NCI-H2107 treated with DMSO at 0.1 percent for 48 hours (cell line): Measurements from ENCODE around the gene SPRED1.

Experiments used
- DNase-seq: peaks from one replicate; lab custom pipeline; 2025; ENCODE audit not compliant: unreplicated experiment; lab: John Stamatoyannopoulos, UW

The SPRED1 gene

DNA sequence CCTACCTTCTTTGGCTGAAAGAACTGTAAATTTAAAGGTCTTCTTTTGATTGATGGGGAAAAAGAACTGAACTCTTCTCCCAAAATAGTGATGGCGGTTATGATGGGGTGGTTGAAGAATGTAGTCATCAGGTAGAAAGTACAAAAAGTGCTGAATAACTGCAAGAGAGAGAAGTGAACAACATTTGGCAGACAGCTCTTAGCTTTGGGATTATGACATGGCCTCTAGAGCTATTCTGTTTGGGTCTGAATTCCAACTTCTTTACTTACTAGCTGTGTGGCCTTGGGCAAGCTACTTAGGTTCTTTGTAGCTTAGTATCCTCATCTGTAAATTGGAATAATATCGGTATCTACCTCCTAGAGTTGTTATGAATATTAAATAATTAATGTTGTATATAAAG lies 91.7 kb downstream of the SPRED1 start:
- no peak for DNase-seq

DNA sequence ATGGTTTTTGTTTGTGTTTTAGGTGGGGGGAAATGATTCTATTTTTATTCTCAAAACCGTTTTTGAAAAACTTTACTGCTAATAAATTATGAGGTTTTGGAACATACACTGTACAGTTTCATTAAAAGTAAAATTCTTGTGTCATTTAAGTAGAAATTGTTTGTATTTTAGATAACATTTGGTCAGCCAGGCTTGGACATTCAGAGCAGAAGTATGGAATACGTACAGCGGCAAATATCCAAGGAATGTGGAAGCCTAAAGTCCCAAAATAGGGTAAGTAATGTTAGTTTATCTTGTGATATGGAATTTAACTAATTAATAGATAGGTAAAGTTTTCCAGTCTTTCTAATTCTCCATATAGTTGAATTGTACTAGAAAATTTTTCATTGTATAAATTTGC lies 96.6 kb downstream of the SPRED1 start:
- DNase-seq = no peak

DNA sequence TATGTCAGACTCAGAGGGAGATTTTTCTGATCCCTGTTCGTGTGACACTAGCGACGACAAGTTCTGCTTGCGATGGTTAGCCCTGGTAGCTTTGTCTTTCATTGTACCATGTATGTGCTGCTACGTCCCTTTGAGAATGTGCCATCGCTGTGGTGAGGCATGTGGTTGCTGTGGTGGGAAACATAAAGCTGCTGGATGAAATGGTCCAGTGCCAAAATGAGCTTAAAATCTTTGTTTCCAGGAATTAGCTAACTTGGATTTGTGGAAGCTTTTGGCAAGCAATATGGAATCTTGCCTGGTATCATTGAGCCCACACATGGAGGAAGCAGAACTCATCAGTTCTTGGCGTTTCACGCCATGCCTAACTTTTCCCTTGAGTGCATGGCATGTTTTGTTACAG lies 98.8 kb downstream of the SPRED1 start:
- DNase-seq = no peak

DNA sequence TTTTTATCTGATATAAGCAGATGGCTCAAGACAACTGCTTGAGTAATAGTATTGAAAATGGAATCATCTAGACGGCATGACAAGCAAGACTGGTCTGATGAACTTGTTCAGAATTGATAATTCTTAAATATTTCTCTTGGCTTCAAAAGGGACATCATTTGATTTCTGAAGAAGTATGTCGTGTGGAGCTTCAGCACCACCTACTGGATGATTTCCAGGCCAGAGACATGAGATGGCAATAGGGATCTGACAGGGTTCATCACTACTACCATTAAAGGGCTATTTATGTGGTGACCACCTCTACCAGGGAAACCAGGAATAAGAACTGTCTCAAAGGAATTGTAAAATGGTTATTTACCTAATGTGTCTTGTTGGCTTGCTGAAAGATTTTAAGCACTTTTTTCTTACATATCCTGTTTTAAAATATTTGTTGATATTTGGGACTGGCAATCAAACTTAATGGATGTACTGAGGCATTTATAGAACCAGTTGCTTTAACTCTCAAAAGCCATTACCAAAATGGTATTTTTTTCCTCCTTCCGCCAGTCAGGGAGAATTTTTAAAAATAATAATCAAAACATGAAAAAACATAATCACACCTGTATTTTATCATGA lies 101.8 kb downstream of the SPRED1 start:
- DNase-seq = no peak

DNA sequence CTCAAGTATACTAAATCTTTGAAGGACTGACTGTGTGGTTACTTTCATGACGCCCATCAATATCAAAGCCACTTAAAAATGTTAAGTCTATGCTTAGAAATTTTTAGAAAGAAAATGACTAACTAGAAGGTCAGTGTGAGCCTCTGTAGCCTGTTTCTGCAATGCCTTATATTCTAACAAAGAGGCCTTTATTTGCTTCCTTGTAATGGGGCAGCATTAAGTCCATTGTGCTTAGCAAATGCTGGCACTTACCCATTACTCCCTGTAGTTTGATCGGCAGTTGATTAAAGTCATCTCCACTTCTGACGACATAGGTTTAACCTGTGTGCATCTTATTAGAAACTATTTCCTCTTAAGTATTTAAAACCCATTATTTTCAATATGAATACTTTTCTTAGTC lies 109.7 kb downstream of the SPRED1 start:
- DNase-seq = no peak

DNA sequence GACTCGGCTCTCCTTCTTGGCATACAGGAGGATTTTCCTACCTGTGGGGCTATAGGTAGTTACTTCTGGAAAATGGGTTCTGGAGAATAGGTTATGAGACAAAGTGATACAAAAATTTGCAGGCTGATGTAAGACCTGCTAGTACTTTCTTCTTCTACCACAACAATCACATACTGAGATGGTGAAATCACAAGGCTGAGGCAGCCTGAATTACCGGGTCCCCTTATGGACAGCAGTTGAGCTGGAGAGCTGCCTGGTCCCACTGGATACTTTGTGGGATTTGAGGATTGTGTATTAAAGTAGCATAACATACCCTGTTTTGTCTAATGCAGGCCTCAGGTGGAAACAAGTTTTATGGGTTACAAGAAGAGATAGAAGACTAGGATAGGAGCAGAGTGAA lies 114.8 kb downstream of the SPRED1 start:
- DNase-seq = no peak

DNA sequence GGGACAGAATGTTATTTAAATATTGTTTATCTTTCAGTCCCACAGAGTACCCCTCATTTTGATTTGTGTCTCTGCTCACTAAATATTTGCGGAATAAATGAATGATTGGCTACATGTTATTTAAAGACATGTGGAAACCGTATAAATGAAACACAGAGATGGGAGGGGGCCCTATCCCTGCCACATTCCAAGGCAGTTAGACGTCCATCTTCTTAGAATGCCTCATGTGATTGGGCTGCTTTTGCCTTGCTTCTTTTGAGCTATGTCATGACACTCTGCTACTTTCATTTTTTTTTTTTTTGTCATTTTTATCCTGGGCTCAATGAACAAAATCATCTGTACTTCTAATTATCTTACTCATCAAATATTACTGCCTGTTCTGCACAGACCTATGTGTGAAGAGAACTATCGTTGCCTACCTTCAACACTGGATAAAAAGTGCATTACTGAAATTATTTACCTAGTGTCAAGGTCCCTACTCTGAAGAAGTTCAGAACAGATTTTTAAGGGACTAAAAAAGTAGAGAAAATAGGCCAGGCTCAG lies 117.4 kb downstream of the SPRED1 start:
- DNase-seq = no peak

DNA sequence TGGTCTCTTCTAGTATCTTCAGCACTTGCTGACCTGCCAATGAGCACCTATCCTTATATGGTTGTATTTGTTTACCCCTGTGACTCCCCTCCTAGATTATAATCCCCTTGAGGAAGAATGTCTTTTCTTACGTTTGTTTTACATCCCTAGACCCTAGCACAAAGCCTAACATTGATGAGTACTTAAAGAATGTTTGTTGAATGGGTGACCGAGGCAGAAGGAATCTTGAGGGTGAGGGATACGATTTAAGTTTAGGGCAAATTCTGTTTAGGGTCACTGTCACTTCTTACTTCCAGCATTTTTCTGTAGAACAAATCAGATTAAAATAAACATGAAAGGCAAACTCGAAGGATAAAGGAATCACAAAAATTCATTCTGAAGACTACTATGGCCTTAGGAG lies 120.4 kb downstream of the SPRED1 start:
- DNase-seq = no peak

DNA sequence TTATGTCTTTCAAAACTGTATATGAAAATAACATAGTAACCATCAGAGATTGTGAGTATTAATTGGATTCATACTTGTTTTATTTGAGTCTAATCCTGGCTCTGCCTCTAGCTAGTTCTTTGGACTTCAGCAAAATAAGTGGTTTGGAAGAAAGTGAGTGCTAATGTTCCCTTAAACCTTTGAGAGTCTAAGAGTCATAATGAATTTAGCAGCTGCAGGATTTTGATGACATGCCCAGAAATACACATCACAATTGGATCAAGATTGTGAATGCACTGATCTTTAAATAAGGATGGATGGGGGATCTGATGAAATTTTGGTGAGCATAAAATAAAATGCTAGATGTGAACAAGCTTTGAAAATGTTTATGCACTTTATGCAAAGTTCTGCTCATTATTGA lies 121.4 kb downstream of the SPRED1 start:
- DNase-seq = no peak

DNA sequence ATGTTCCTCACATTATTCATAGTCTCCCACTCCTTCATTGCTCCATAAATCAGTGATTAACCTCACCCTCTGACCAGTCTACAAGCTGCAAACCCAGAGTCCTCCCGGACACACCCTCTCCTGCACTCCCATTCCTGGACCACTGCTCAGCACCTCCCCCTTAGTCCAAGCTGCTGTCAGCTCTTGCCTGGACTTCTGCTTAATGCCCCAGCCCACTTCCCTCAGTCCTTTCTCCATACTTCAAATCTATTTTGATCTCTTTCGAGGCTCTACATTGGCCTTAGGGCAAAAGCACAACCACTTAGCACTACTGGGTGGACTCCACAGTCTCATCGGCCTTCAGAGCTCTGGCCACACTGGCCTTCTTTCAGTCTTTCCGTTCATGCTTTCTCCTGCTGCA lies 121.9 kb downstream of the SPRED1 start:
- no peak for DNase-seq

DNA sequence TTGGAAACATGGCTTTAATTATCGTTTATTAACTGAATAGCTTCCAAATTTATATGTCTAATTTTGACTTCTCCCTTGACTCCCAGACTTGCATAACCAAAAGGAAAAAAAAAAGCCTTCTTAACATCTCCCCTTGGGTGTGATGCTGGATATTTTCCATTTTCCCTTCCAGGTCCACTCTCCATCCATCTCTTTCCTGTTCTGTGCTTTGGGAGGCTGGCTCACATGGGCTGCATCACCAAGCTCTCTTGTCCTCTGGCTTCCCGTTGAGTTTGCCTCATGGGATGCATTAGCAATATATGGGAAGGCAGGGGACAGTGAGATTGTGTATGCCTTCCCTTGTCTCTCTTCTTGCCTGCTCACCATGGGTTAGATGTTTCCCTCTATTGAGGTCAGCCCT lies 123.4 kb downstream of the SPRED1 start:
- DNase-seq = no peak

DNA sequence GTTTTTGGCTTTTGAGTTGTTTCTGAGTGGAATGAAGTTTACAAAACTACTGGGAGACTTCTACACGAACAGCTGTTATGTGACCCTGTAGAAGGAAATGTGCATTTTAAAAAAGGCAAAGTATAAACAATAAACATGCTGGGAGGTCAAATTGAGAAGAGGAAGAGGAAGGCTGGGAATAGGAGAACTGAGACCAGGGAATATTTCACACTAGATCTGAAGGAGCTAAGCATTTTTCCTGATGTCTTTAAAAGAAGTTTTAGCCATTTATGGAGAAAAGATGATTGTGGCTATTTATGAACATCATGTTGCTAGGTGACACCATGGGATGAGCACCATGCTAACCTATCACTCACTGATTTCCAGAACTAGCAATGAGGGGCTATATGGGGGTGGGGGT lies 125.0 kb downstream of the SPRED1 start:
- DNase-seq = no peak

DNA sequence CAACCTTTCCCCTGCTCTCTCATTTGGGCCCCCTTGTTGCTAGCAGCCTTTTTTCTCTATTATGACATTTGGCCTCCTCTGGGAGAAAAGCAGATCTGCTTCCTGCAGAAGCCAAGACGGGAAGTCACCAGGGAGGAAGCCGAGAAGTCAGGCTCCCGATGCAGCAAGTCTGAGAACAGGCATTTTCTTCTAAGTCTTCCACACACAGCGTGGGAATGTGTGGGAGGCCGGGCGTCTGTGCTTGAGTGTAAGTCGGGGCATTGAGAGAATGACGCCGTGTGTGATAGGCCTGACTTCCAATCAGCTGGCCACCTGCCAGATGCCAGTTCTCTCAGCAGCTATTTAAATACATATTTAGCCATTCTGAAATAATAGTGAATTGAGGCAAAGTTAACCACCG lies 125.5 kb downstream of the SPRED1 start:
- DNase-seq = no peak

DNA sequence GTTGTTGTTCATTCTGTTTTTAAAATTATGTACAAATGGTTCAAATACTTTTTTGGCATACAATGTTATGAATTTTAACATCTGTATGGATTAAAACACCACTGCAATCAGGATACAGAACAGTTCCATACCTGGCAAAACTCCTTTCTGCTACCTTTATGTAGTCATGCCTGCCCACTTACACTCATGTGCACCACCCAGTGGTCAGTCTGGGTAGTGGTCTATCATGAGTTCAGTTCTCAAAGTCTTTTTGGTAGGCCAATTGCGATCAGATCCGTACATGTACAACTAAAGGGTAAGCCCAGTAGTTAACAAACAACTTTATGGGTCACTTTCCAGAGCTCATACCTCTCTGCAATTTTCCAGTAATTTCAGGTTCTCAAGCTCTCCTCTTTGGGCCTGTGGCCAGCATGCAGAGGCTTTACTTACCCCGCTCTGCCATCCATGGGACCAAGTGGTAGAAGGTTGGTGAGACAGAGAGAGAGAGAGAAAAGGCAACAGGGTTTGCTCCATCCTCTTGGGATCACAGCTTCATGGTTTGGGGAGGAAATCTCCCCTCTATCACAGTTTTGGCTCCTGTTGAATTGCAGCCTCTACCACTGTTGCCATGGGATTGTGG lies 137.4 kb downstream of the SPRED1 start:
- DNase-seq = peak; percentile 0

DNA sequence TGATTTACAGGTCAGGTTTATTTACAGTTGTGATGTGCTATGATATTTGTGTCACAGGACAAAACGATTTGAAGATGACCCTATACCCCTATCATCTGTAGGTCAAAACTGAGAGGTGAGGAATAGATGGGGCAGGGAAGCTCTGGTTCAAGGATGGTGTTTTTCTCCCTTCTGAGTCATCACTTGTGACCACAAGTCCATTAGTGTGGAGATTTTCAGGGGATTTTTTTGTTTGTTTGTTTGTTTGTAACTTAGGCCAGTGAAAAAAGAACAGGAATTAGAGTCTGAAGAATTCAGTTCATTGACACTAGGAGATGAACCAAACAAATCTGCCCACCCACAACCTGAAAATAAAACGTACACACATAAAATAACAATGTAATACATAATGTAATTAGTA lies 138.6 kb downstream of the SPRED1 start:
- no peak for DNase-seq

DNA sequence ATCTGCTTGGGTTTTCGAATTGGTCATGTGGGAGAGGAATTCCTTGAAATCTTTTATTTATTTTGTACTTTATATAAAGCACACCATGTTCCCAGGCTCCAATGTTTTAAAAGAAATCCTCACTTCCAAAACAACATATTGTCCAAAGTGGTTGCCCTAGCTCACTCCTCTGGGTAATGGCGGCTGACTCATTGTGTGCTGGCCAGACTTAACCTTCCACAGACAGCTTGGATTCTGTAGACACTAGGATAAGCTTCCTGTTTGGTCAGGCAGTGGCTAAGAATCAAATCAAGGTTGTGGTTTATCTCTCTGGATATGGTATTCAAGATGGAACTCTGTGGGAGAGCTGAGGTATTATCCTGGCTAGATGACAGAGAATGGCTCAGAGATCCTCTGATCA lies 145.5 kb downstream of the SPRED1 start:
- DNase-seq = no peak

DNA sequence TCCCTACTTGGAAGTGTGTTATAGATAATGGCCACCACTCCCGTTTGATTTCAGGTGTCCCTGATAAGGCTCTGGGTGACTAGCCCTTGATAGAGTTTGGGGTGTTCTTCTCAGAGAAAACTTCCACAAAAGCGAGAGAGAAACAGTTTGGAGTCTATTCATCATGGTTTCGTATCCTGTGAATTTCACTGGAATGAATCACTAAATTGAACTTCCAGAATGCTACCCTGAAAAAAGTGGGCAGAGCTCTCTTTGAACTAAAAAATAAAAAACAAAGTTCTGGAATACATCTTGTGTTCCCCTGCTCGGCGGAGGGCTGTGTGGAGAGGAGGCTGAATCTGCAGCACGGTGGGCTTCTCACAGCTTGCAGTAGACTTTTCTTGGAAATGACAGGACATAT lies 148.5 kb downstream of the SPRED1 start:
- DNase-seq = no peak

DNA sequence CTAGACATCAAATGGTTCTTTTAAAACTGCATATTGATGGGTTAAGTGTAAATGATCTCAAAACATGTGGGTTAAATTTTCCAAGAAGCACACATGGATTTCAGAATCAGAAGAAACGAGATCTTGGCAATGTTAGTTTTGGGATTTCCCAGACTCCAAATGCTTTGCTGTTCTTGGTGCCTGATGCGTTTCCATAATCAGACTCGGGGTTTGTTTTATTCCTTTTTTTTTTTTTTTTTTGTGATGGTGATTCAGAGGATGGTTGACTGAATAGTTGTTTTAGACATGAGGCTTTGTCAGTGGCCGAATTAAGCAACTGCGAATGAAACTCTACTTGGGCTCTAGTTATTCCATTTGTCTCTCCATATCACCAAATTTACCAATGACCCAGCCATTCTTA lies 149.1 kb downstream of the SPRED1 start:
- no peak for DNase-seq

DNA sequence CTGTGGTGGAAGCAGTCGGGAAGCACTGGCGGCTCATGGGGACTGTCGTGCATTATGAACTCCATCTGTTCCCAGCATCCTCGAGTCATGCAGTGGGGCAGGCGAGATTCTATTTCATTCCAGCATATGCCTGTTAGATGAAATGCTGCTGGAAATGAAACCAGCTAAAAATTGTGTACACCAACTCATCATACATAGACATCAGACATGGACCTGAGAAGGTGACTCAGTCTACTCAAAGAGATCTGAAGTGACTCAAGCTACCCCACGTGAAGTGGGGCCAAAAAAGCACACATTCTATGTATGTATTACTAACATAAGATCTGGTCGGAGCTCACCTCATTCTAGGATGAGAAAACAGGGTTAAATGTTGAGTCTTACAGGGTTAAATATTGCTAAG lies 153.8 kb downstream of the SPRED1 start:
- DNase-seq = no peak
